Right lobe of liver (tissue), 6 donors: ENCODE results near the gene SNRNP200. TPM values are rescaled to one million over a fixed set of nuclear protein-coding genes. Genes with fewer than 3 reads are reported as not detected.

Experiments used
- ATAC-seq, 4 donors: fragments of 200-7000 bp; cut with Tn5 transposase; one replicate each; pipeline ENCODE4 v1.9.1; 2020; ENCODE audit warnings: mild to moderate bottlenecking in 4 of 4, moderate library complexity in 4 of 4
- DNase-seq, 3 donors: peaks; one replicate each; pipeline ENCODE4 v3.0.0-alpha.2; 2020
- H3K27ac ChIP-seq, 3 donors: fragments of 200-600 bp; one replicate each; pipeline ENCODE4 v1.8.0; 2022
- H3K27me3 ChIP-seq, 2 donors: fragments of 200-600 bp; one replicate each; pipeline ENCODE4 v1.8.0; 2022
- H3K36me3 ChIP-seq, 4 donors: fragments of 200-600 bp; sonication (generic) in 1 of 4; one replicate each; pipeline versions ENCODE4 v1.5.1 to v1.8.0; 2017 to 2022; ENCODE audit warnings: control low read depth in 1 of 4
- H3K4me1 ChIP-seq, 4 donors: fragments of 200-600 bp; sonication (generic) in 1 of 4; one replicate each; pipeline versions ENCODE4 v1.5.1 to v1.8.0; 2017 to 2022; ENCODE audit warnings: control low read depth in 1 of 4
- H3K4me3 ChIP-seq, 3 donors: fragments of 200-600 bp; one replicate each; pipeline ENCODE4 v1.8.0; 2022
- H3K9me3 ChIP-seq, 4 donors: fragments of 200-600 bp; sonication (generic) in 1 of 4; one replicate each; pipeline versions ENCODE4 v1.5.1 to v1.8.0; 2017 to 2022; ENCODE audit warnings: control low read depth in 1 of 4
- POLR2A ChIP-seq: fragments of 450-650 bp; IDR thresholded peaks from one replicate; pipeline ENCODE4 v1.6.1; 2017; ENCODE audit warnings: antibody characterized with exemption, mild to moderate bottlenecking
- WGBS: methylation state at CpG from one replicate; pipeline ENCODE4 v1.1.6; 2018; ENCODE audit warnings: low coverage, low lambda C conversion rate; ENCODE audit not compliant: insufficient coverage; ENCODE audit errors: missing lambda C conversion rate; 5-methylcytosine and 5-hydroxymethylcytosine counted together
- intact Hi-C, 2 donors: fragments of 100-400 bp; cut with DNase I; formaldehyde crosslinking; loops; one replicate each; pipeline versions ENCODE4 v1.11.2 to v1.14.1; 2022
- total RNA-seq, 6 experiments: library from RNA; depleted of rRNA in 2 of 6; stranded (reverse); fragments of >200 nt in 2 of 6; fragmentation: NEBNext Ultra II Directional in 3 of 6; extraction: Animal tissue kit (Norgen Biotek cat#: 25700) in 3 of 6; gene quantifications; one replicate each; pipeline versions ENCODE4 v1.1.0 to v1.2.4, GENCODE V29; 2016 to 2023
- TF ChIP-seq, protein P1 (sequence below), 4 donors: fragments of 200-600 bp in 3 of 4; fragments of 450-650 bp in 1 of 4; IDR thresholded peaks; one replicate each; pipeline versions ENCODE4 v1.5.1 to v1.8.0; 2016 to 2022; ENCODE audit warnings: antibody characterized with exemption in 4 of 4, mild to moderate bottlenecking in 2 of 4
- donor health status: DM: no; HTN: yes; CAD: no.
- donor health status: DM: no; HTN: no; CAD: no.
- donor health status: DM: no; HTN: no; CAD: no.
- donor health status: DM: no; HTN: yes; CAD: no.
- donor health status: DM: no; HTN: yes; CAD: no.

The SNRNP200 gene
- total RNA-seq, 6 experiments from 2014 or later: 43.6 to 52.5 (median 46.8) TPM

DNA sequence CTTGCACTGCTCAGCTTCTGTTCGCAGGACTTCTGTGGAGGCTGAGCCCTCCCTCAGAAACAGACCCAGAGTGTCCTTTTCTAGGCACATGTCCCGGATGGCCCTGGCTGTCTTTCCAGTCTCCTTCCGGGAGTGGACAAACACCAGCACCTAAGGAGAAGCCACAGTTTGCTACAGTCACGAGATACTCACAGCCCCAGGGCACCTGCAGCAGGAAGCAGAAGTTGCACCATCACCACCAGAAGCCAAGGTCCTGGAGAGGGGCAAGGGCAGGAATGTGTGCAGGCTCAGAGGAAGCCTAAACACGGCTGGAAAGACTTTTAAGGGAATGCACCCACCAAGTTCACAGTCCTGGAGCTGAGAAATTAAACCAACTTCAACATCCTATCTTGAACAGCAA, 13.6 kb downstream of the SNRNP200 start:
- intact Hi-C loops: no loop called here
- TF ChIP-seq, protein P1, sequence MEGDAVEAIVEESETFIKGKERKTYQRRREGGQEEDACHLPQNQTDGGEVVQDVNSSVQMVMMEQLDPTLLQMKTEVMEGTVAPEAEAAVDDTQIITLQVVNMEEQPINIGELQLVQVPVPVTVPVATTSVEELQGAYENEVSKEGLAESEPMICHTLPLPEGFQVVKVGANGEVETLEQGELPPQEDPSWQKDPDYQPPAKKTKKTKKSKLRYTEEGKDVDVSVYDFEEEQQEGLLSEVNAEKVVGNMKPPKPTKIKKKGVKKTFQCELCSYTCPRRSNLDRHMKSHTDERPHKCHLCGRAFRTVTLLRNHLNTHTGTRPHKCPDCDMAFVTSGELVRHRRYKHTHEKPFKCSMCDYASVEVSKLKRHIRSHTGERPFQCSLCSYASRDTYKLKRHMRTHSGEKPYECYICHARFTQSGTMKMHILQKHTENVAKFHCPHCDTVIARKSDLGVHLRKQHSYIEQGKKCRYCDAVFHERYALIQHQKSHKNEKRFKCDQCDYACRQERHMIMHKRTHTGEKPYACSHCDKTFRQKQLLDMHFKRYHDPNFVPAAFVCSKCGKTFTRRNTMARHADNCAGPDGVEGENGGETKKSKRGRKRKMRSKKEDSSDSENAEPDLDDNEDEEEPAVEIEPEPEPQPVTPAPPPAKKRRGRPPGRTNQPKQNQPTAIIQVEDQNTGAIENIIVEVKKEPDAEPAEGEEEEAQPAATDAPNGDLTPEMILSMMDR (IDR thresholded peaks at IDR 0.05): no peak
- TF ChIP-seq POLR2A: no peak
- peaks cover 15 to 99% (median 68%) of the 10 kb centered on the region in 4 donors for H3K36me3 ChIP-seq
- WGBS: 100% methylated on average over 1 of the region's 5 CpGs
- H3K27me3 ChIP-seq: no peaks in the 10 kb centered on the region
- H3K27ac ChIP-seq: no peak overlapping the region
- DNase-seq (no peak), ATAC-seq (no peak)
- H3K9me3 ChIP-seq: no peaks in the 10 kb centered on the region
- peaks cover 0 to 17% (median 3%) of the 10 kb centered on the region in 4 donors for H3K4me1 ChIP-seq
- no peak overlapping the region for H3K4me3 ChIP-seq

DNA sequence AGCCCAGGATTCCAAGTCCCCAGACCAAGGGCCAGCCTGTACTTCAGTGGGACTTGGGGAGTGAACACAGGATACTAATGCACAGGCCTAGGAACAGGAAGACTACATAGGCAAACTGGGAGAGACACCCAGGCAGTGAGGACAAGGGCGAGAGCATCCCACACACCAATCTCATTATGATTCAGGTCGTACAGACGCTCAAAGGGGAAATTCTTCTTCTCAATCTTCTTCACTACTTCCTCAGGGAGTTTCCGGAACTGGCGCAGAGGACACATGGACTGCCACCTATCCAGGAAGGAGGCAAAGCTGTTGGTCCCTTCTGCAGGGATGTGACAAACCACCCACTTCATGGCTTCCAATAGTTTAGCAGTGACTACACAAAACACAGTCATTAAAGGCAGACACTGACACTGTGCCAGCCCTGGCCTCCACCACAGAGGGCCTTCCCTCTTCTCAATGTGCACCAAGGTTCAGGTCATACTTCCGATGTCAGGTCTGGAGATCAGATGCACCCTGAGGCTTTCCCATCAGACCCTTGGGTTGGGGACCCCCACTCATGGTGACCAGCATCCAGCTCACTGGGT, 18.0 kb downstream of the SNRNP200 start:
- no peak for ATAC-seq
- no peak overlapping the region for H3K4me3 ChIP-seq
- no peak overlapping the region for H3K27ac ChIP-seq
- H3K27me3 ChIP-seq: no peaks in the 10 kb centered on the region
- WGBS: no CpG with 5 or more reads among the region's 6 CpGs
- TF ChIP-seq POLR2A: no peak
- TF ChIP-seq, protein P1 (IDR thresholded peaks at IDR 0.05): no peak
- H3K36me3 ChIP-seq: peaks cover 11 to 100% (median 76%) of the 10 kb centered on the region in 4 donors
- intact Hi-C loops: no loop called here
- no peaks in the 10 kb centered on the region for H3K4me1 ChIP-seq
- no peaks in the 10 kb centered on the region for H3K9me3 ChIP-seq
- DNase-seq: no peak

DNA sequence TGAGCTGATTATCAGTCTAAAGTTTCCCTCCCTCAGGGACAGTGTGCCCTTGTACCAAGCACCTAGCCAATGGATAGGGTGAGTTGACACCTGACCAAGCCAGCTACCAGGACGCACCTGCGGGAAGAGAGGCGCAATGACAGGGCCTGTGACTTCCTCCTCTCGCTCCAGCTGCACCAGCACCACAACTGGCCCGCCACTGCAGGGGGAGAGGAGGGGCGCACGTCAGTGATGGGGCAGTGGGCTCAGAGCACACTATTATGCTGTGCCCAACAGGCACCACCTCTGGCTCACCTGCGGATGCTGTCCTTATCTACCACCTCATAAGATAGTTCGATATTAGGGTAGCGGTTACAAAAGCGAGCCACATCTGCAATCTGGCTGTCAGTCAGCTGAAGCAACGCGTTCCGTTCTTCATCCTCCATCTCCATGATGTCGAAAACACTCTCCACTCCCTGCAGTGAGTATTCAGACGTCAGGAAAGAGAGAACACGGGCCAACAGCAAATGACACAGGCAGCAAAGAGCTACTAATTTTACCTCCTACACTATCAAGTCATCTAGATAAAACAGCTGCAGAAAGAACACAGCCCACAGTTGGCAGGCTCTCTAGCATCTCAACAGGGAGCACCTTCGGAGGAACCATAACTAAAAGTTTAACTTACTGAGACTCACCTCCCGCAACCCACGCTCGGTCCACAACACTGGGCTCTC, 28.4 kb downstream of the SNRNP200 start:
- TF ChIP-seq, protein P1 (IDR thresholded peaks at IDR 0.05): no peak
- no peak for TF ChIP-seq POLR2A
- H3K4me1 ChIP-seq: no peaks in the 10 kb centered on the region
- ATAC-seq: no peak
- intact Hi-C loops: no loop called here
- H3K4me3 ChIP-seq: no peak overlapping the region
- DNase-seq: no peak
- H3K36me3 ChIP-seq: peaks cover 5 to 88% (median 44%) of the 10 kb centered on the region in 4 donors
- H3K27me3 ChIP-seq: no peaks in the 10 kb centered on the region
- H3K27ac ChIP-seq: no peak overlapping the region
- 92% methylated on average over 10 of the region's 21 CpGs for WGBS
- H3K9me3 ChIP-seq: no peaks in the 10 kb centered on the region

DNA sequence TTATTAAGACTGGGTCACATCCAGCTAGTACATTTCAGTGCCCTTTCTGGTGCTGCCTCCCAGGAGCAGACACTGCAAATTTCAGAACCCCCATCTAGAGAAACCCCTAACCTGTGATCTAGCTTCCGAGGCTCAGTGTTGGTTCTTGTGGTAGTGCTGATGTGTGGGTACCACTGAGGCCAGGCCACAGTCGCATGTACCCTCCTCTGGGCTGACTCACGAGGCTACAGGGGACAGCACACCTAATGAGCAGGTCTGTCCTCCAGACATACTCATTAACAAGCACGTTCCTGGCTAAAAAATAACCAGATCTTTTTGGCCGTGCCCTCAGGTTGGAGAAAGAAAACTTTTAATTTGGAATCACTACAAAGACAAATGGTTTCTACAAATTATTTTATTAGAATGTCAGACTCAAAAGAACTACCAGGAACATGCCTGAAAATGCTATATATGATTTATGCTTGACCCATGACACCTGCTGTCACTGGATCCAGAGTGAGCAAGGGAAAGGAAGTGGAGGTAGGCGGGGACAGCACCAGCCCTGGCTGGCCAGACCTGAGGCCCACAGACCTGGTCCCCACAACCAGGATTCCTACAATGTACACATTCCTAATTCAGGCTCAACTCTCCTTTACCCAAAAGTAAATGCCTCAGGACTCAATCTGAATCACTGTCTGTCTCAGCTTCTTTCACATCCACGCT, 30.8 kb downstream of the SNRNP200 start:
- no peak overlapping the region for H3K27ac ChIP-seq
- DNase-seq (no peak), ATAC-seq (peak in 1 of 4 donors; percentile 17)
- H3K36me3 ChIP-seq: peaks cover 5 to 84% (median 37%) of the 10 kb centered on the region in 4 donors
- no peak for TF ChIP-seq POLR2A
- TF ChIP-seq, protein P1 (IDR thresholded peaks at IDR 0.05): no peak
- H3K4me3 ChIP-seq: no peak overlapping the region
- intact Hi-C loops: no loop called here
- WGBS: 47% methylated on average over 5 of the region's 7 CpGs
- H3K27me3 ChIP-seq: no peaks in the 10 kb centered on the region
- no peaks in the 10 kb centered on the region for H3K9me3 ChIP-seq
- no peaks in the 10 kb centered on the region for H3K4me1 ChIP-seq
